ENCODE data around the gene GIGYF1.
"Not testable (repeated sequence)": the region's sequence is repeated elsewhere in the genome, so short reads cannot be mapped to it uniquely, and the experiment has no call there.

DNA sequence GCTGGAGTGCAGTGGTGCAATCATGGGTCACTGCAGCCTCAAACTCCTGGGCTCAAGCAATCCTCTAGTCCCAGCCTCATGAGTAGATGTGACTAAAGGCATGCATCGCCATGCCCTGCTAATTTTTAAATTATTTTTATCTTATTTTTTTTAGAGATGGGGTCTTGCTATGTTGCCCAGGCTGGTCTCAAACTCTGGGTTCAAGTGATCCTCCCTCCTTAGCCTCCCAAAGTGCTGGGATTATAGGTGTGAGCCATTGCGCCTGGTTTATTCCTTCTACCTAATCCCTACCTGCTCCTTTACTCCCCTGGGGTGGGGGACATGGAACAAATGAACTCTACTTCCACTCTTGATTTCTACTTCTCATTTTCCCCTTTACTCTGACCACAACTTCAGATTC is 30.3 kb upstream of the GIGYF1 start:
- TF ChIP-seq, protein P1, sequence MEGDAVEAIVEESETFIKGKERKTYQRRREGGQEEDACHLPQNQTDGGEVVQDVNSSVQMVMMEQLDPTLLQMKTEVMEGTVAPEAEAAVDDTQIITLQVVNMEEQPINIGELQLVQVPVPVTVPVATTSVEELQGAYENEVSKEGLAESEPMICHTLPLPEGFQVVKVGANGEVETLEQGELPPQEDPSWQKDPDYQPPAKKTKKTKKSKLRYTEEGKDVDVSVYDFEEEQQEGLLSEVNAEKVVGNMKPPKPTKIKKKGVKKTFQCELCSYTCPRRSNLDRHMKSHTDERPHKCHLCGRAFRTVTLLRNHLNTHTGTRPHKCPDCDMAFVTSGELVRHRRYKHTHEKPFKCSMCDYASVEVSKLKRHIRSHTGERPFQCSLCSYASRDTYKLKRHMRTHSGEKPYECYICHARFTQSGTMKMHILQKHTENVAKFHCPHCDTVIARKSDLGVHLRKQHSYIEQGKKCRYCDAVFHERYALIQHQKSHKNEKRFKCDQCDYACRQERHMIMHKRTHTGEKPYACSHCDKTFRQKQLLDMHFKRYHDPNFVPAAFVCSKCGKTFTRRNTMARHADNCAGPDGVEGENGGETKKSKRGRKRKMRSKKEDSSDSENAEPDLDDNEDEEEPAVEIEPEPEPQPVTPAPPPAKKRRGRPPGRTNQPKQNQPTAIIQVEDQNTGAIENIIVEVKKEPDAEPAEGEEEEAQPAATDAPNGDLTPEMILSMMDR (IDR thresholded peaks at IDR 0.05) = not testable (repeated sequence)
- not testable (repeated sequence) for TF ChIP-seq POLR2A (IDR thresholded peaks at IDR 0.05)
